ENCODE data around the gene SLCO4A1.

The SLCO4A1 gene

GRCh38 chr20:62691487-62691886 is 49.2 kb downstream of the SLCO4A1 start:
- Histone ChIP-seq H3K9ac (ENCODE audit: low read length in 5 of 5) (no peak overlapping the region), H3K4me3 (ENCODE audit: low read depth in 1 of 5, low read length in 5 of 5) (no peak overlapping the region), H3K4me1 (ENCODE audit: control insufficient read depth in 5 of 5, insufficient read depth in 5 of 5, low read length in 5 of 5) (peaks cover 0 to 2% (median 0%) of the 10 kb centered on the region in 5 donors), H3K27me3 (ENCODE audit: control insufficient read depth in 5 of 5, insufficient read depth in 4 of 5, low read length in 5 of 5) (peaks cover 29 to 61% (median 42%) of the 10 kb centered on the region in 5 donors), H3K9me3 (ENCODE audit: control insufficient read depth in 5 of 5, low read length in 5 of 5) (no peaks in the 10 kb centered on the region), H3K27ac (ENCODE audit: low read depth, low read length) (no peak overlapping the region), H3K36me3 (ENCODE audit: control insufficient read depth in 5 of 5, insufficient read depth in 5 of 5, low read length in 5 of 5) (no peaks in the 10 kb centered on the region)

DNA sequence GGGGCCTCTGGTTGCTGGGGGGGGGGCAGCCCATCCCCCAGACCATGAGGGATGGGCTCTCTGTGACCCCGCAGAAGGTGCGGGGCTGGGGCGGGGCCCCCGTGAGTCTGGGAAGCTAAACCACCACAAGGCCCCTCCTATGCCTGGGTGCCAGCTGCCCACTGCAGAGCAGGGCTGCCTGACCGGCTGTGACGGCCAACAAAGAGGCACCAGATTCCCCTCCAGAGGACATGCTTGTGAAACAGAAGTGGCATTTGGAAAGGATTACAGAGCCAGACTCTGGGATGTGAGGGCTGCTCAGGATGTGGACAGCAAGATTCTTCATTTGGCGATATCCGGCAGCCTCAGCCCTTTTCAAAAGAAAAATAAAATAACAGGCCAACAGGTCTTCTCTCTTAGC is 49.9 kb downstream of the SLCO4A1 start:
- Histone ChIP-seq H3K27ac (ENCODE audit: low read depth, low read length) (no peak overlapping the region), H3K27me3 (ENCODE audit: control insufficient read depth in 5 of 5, insufficient read depth in 4 of 5, low read length in 5 of 5) (peaks cover 28 to 57% (median 38%) of the 10 kb centered on the region in 5 donors)

DNA sequence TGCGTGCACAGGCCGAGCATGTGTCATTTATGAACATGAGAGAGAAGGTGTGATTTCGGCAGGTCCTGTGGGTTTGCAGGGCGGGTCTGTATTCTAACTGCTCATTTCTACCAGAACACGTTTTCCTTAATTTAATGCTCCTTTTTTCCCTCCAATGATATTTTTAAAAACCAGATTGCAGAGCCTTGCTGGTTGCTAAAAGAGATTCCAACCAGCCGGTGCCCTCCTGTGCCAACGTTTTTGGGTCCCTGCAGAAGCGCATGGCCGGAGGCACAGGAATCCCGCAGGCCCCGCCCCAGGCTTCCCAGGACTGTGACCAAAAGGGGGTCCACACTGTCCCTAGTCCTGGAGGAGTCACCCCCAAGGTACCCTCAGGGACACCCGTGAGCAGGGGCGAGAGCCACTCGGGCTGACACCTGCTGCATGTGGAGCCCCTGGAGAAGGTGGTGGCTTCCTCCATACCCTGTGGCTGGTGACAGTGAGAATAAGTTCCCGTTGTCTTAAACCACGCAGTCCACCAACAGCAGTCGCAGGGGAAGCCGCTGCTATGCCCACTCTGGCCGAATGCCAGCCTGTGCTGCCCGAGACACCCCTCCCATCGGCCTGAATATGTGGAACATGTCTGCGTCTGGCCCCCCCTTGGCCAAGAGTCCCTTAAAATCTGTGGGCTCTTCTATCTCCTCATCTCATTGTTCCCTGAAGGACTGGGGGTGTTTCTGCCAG is 50.7 kb downstream of the SLCO4A1 start:
- H3K9me3 ChIP-seq (ENCODE audit: control insufficient read depth in 5 of 5, low read length in 5 of 5) = no peaks in the 10 kb centered on the region
- H3K27ac ChIP-seq (ENCODE audit: low read depth, low read length) = no peak overlapping the region
- no peak overlapping the region for H3K4me3 ChIP-seq (ENCODE audit: low read depth in 1 of 5, low read length in 5 of 5)
- no peak overlapping the region for H3K9ac ChIP-seq (ENCODE audit: low read length in 5 of 5)
- no peaks in the 10 kb centered on the region for H3K4me1 ChIP-seq (ENCODE audit: control insufficient read depth in 5 of 5, insufficient read depth in 5 of 5, low read length in 5 of 5)
- H3K27me3 ChIP-seq (ENCODE audit: control insufficient read depth in 5 of 5, insufficient read depth in 4 of 5, low read length in 5 of 5) = peaks cover 20 to 59% (median 33%) of the 10 kb centered on the region in 5 donors
- H3K36me3 ChIP-seq (ENCODE audit: control insufficient read depth in 5 of 5, insufficient read depth in 5 of 5, low read length in 5 of 5) = no peaks in the 10 kb centered on the region

More for the DNA sequence above, 49.9 kb downstream of the SLCO4A1 start:
- Histone ChIP-seq H3K36me3 (ENCODE audit: control insufficient read depth in 5 of 5, insufficient read depth in 5 of 5, low read length in 5 of 5) (no peaks in the 10 kb centered on the region), H3K9me3 (ENCODE audit: control insufficient read depth in 5 of 5, low read length in 5 of 5) (no peaks in the 10 kb centered on the region), H3K9ac (ENCODE audit: low read length in 5 of 5) (no peak overlapping the region), H3K4me3 (ENCODE audit: low read depth in 1 of 5, low read length in 5 of 5) (no peak overlapping the region), H3K4me1 (ENCODE audit: control insufficient read depth in 5 of 5, insufficient read depth in 5 of 5, low read length in 5 of 5) (no peaks in the 10 kb centered on the region)

GRCh38 chr20:62693524-62693922 is 51.2 kb downstream of the SLCO4A1 start:
- Histone ChIP-seq H3K9ac (ENCODE audit: low read length in 5 of 5) (no peak overlapping the region), H3K27me3 (ENCODE audit: control insufficient read depth in 5 of 5, insufficient read depth in 4 of 5, low read length in 5 of 5) (peaks cover 16 to 56% (median 31%) of the 10 kb centered on the region in 5 donors), H3K4me3 (ENCODE audit: low read depth in 1 of 5, low read length in 5 of 5) (no peak overlapping the region), H3K9me3 (ENCODE audit: control insufficient read depth in 5 of 5, low read length in 5 of 5) (no peaks in the 10 kb centered on the region), H3K4me1 (ENCODE audit: control insufficient read depth in 5 of 5, insufficient read depth in 5 of 5, low read length in 5 of 5) (no peaks in the 10 kb centered on the region), H3K27ac (ENCODE audit: low read depth, low read length) (no peak overlapping the region), H3K36me3 (ENCODE audit: control insufficient read depth in 5 of 5, insufficient read depth in 5 of 5, low read length in 5 of 5) (no peaks in the 10 kb centered on the region)

GRCh38 chr20:62694106-62694505 is 51.8 kb downstream of the SLCO4A1 start:
- Histone ChIP-seq H3K9me3 (ENCODE audit: control insufficient read depth in 5 of 5, low read length in 5 of 5) (no peaks in the 10 kb centered on the region), H3K36me3 (ENCODE audit: control insufficient read depth in 5 of 5, insufficient read depth in 5 of 5, low read length in 5 of 5) (no peaks in the 10 kb centered on the region), H3K4me3 (ENCODE audit: low read depth in 1 of 5, low read length in 5 of 5) (no peak overlapping the region), H3K27me3 (ENCODE audit: control insufficient read depth in 5 of 5, insufficient read depth in 4 of 5, low read length in 5 of 5) (peaks cover 16 to 55% (median 31%) of the 10 kb centered on the region in 5 donors), H3K27ac (ENCODE audit: low read depth, low read length) (no peak overlapping the region), H3K4me1 (ENCODE audit: control insufficient read depth in 5 of 5, insufficient read depth in 5 of 5, low read length in 5 of 5) (no peaks in the 10 kb centered on the region), H3K9ac (ENCODE audit: low read length in 5 of 5) (no peak overlapping the region)

- no peaks in the 10 kb centered on the region for H3K9me3 ChIP-seq (ENCODE audit: control insufficient read depth in 5 of 5, low read length in 5 of 5)
- no peak overlapping the region for H3K9ac ChIP-seq (ENCODE audit: low read length in 5 of 5)
- no peak overlapping the region for H3K27ac ChIP-seq (ENCODE audit: low read depth, low read length)
- no peaks in the 10 kb centered on the region for H3K4me1 ChIP-seq (ENCODE audit: control insufficient read depth in 5 of 5, insufficient read depth in 5 of 5, low read length in 5 of 5)
- H3K36me3 ChIP-seq (ENCODE audit: control insufficient read depth in 5 of 5, insufficient read depth in 5 of 5, low read length in 5 of 5) = no peaks in the 10 kb centered on the region
- no peak overlapping the region for H3K4me3 ChIP-seq (ENCODE audit: low read depth in 1 of 5, low read length in 5 of 5)
- peaks cover 8 to 57% (median 29%) of the 10 kb centered on the region in 5 donors for H3K27me3 ChIP-seq (ENCODE audit: control insufficient read depth in 5 of 5, insufficient read depth in 4 of 5, low read length in 5 of 5)
These were observed 52.6 kb downstream of the SLCO4A1 start for GRCh38 chr20:62694868-62695267.

GRCh38 chr20:62695448-62696414 is 53.4 kb downstream of the SLCO4A1 start:
- Histone ChIP-seq H3K9ac (ENCODE audit: low read length in 5 of 5) (no peak overlapping the region), H3K4me1 (ENCODE audit: control insufficient read depth in 5 of 5, insufficient read depth in 5 of 5, low read length in 5 of 5) (no peaks in the 10 kb centered on the region), H3K27me3 (ENCODE audit: control insufficient read depth in 5 of 5, insufficient read depth in 4 of 5, low read length in 5 of 5) (peaks cover 8 to 51% (median 27%) of the 10 kb centered on the region in 5 donors), H3K4me3 (ENCODE audit: low read depth in 1 of 5, low read length in 5 of 5) (no peak overlapping the region), H3K36me3 (ENCODE audit: control insufficient read depth in 5 of 5, insufficient read depth in 5 of 5, low read length in 5 of 5) (no peaks in the 10 kb centered on the region), H3K9me3 (ENCODE audit: control insufficient read depth in 5 of 5, low read length in 5 of 5) (no peaks in the 10 kb centered on the region), H3K27ac (ENCODE audit: low read depth, low read length) (no peak overlapping the region)

DNA sequence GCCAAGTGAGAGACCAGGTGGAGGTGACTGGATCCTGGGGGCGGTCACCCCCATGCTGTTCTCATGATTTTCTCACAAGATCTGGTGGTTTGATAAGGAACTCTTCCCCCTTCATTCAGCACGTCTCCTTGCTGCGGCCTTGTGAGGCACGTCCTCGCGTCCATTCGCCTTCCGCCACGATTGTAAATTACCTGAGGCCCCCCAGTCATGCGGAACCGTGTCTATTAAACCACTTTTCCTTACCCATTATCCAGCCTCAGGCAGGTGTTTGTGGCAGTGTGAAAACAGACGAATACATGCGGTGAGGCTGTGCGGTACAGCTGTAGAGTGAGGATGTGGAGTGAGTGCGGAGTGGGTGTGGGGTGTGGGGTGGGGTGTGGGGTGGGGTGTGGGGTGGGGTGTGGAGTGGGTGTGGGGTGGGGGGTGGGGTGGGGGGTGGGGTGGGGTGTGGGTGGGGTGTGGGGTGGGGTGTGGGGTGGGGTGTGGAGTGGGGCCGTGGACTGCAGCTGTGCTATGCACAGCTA is 54.2 kb downstream of the SLCO4A1 start:
- Histone ChIP-seq H3K9me3 (ENCODE audit: control insufficient read depth in 5 of 5, low read length in 5 of 5) (no peaks in the 10 kb centered on the region), H3K9ac (ENCODE audit: low read length in 5 of 5) (no peak overlapping the region), H3K27me3 (ENCODE audit: control insufficient read depth in 5 of 5, insufficient read depth in 4 of 5, low read length in 5 of 5) (peaks cover 8 to 49% (median 30%) of the 10 kb centered on the region in 5 donors), H3K4me3 (ENCODE audit: low read depth in 1 of 5, low read length in 5 of 5) (no peak overlapping the region), H3K36me3 (ENCODE audit: control insufficient read depth in 5 of 5, insufficient read depth in 5 of 5, low read length in 5 of 5) (no peaks in the 10 kb centered on the region), H3K27ac (ENCODE audit: low read depth, low read length) (no peak overlapping the region), H3K4me1 (ENCODE audit: control insufficient read depth in 5 of 5, insufficient read depth in 5 of 5, low read length in 5 of 5) (no peaks in the 10 kb centered on the region)

DNA sequence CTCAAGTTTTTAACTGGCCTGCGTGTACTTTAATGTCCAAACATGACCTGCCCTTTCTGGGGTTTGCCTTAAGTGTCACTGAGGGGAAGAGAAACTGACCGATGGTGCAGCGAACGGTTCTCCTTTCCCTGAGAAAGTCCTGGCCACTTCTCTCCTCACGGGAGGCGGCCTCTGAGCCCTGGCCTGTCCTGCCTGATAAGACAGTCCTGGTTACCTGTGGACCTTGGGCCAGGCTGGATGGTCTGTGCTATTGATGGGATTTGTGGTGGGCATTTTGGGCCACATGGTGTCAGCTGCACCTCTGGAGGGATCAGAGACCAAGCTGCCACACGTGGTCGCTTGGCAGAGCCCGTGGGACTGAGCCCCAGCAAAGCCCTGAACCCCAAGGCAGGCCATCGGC is 54.7 kb downstream of the SLCO4A1 start:
- no peaks in the 10 kb centered on the region for H3K9me3 ChIP-seq (ENCODE audit: control insufficient read depth in 5 of 5, low read length in 5 of 5)
- no peaks in the 10 kb centered on the region for H3K4me1 ChIP-seq (ENCODE audit: control insufficient read depth in 5 of 5, insufficient read depth in 5 of 5, low read length in 5 of 5)
- H3K27ac ChIP-seq (ENCODE audit: low read depth, low read length) = no peak overlapping the region
- no peak overlapping the region for H3K4me3 ChIP-seq (ENCODE audit: low read depth in 1 of 5, low read length in 5 of 5)
- H3K27me3 ChIP-seq (ENCODE audit: control insufficient read depth in 5 of 5, insufficient read depth in 4 of 5, low read length in 5 of 5) = peaks cover 8 to 44% (median 30%) of the 10 kb centered on the region in 5 donors
- H3K9ac ChIP-seq (ENCODE audit: low read length in 5 of 5) = no peak overlapping the region
- H3K36me3 ChIP-seq (ENCODE audit: control insufficient read depth in 5 of 5, insufficient read depth in 5 of 5, low read length in 5 of 5) = no peaks in the 10 kb centered on the region

DNA sequence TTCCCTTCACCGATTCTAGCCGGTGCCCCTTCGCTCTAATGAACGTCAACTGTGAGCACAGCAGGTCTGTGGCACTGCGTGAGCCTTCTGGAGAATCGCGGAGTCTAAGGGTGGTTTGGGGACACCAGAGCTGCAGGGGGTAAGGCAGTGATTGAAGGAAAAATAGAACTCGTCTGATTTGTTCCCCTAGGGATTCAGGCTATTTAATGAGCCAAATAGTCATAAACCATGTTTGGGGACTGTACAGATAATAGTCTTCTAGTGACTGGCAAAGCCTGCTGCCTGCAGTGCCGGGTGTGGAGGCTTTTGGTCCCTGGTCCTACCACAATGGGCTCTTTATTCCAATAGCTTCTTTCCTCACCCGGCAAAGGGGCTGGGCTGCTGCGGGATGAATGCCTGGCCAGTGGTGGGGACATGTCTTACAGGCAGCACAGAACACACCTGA is 55.2 kb downstream of the SLCO4A1 start:
- H3K9me3 ChIP-seq (ENCODE audit: control insufficient read depth in 5 of 5, low read length in 5 of 5) = no peaks in the 10 kb centered on the region
- H3K27me3 ChIP-seq (ENCODE audit: control insufficient read depth in 5 of 5, insufficient read depth in 4 of 5, low read length in 5 of 5) = peaks cover 8 to 42% (median 31%) of the 10 kb centered on the region in 5 donors
- H3K4me1 ChIP-seq (ENCODE audit: control insufficient read depth in 5 of 5, insufficient read depth in 5 of 5, low read length in 5 of 5) = no peaks in the 10 kb centered on the region
- H3K4me3 ChIP-seq (ENCODE audit: low read depth in 1 of 5, low read length in 5 of 5) = no peak overlapping the region
- H3K36me3 ChIP-seq (ENCODE audit: control insufficient read depth in 5 of 5, insufficient read depth in 5 of 5, low read length in 5 of 5) = no peaks in the 10 kb centered on the region
- H3K9ac ChIP-seq (ENCODE audit: low read length in 5 of 5) = no peak overlapping the region
- H3K27ac ChIP-seq (ENCODE audit: low read depth, low read length) = no peak overlapping the region

Measured in subcutaneous abdominal adipose tissue (tissue), 5 donors.